Measurements from ENCODE around the gene KIF12. TPM values are rescaled to one million over a fixed set of nuclear protein-coding genes. Genes with fewer than 3 reads are reported as not detected.

KIF12 gene
- total and polyA plus RNA-seq, 2 of the 8 experiments (the other 6 are each of a cell fraction or from before 2014, with no cell fraction given), result 2.9 to 3.9 TPM

DNA sequence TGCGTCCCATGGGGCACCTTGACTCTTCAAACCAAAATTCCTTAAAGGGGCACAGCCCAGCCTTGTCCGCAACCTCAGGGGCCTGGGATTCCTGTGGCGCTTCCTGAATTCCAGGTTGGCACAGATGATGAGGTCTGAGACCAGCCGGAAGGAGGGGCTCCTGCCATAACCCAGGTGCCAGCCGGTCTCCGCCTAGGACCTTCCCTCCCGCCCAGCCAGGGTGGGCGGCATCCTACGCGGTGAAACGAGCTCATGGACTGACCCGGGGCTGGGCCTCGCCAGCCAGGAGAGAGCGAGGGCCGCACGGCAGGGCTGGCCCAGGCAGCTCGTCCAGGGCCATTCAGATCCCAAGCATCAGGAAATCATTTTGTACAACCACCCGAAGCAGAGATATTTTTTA lies 44.0 kb downstream of the KIF12 start:
- no peak overlapping the region for H2BK120ac ChIP-seq (replicated peaks; ENCODE audit: low read depth, low read length)
- no peak overlapping the region for H2AK5ac ChIP-seq (ENCODE audit: low read depth, low read length)
- FAIRE-seq (no peak), DNase-seq (ENCODE audit: low read depth in 1 of 2, low spot score in 2 of 2) (peak in 1 of 2 experiments; percentile 41)
- H3K9ac ChIP-seq (replicated peaks in 1 of 4; ENCODE audit: extremely low read depth in 1 of 4, low read depth in 3 of 4, low read length in 3 of 4), result no peak overlapping the region
- H4K20me1 ChIP-seq (replicated peaks in 1 of 2; ENCODE audit: control insufficient read depth in 1 of 2, insufficient read depth in 2 of 2, low read length in 2 of 2), result peaks cover 0 to 3% of the 10 kb centered on the region in 2 experiments
- no peak overlapping the region for H3K56ac ChIP-seq (replicated peaks; ENCODE audit: insufficient read length, low read depth, low read length)
- no peak overlapping the region for H2BK15ac ChIP-seq (ENCODE audit: low read length)
- H2BK12ac ChIP-seq (ENCODE audit: low read depth, low read length), result no peak overlapping the region
- H4K5ac ChIP-seq (ENCODE audit: insufficient read length, low read depth, low read length), result no peak overlapping the region
- no peak overlapping the region for H3K4ac ChIP-seq (replicated peaks; ENCODE audit: insufficient read length, low read depth, low read length)
- 97% methylated on average over 15 of the region's 18 CpGs; no CpG with 5 or more reads in 1 of the 2 experiments for WGBS, 2 experiments (ENCODE audit: extremely low coverage in 1 of 2, insufficient coverage in 1 of 2, insufficient read length in 1 of 2, insufficient replicate concordance in 2 of 2, low coverage in 1 of 2, low lambda C conversion rate in 2 of 2, missing lambda C conversion rate in 1 of 2)
- no peaks in the 10 kb centered on the region for H3K23me2 ChIP-seq (ENCODE audit: low read depth, low read length)
- TF ChIP-seq CHD2 (IDR thresholded peaks at IDR 0.05; ENCODE audit: low read length), result no peak
- TF ChIP-seq SIX5 (IDR thresholded peaks at IDR 0.05; ENCODE audit: low read depth, low read length), result no peak
- no peak for TF ChIP-seq GABPA (IDR thresholded peaks at IDR 0.05; ENCODE audit: borderline replicate concordance, insufficient read depth, low read length)
- no peak for TF ChIP-seq HDAC2 (IDR thresholded peaks at IDR 0.05; ENCODE audit: borderline replicate concordance in 1 of 2, low read depth in 2 of 2, low read length in 2 of 2)
- TF ChIP-seq JUND (IDR thresholded peaks at IDR 0.05; ENCODE audit: low read length), result no peak
- no peak overlapping the region for H4K8ac ChIP-seq (ENCODE audit: extremely low read depth, insufficient read depth, low read length)
- H3K36me3 ChIP-seq (ENCODE audit: control insufficient read depth in 2 of 4, insufficient read depth in 4 of 4, low read length in 3 of 4), result peaks cover 0 to 12% (median 2%) of the 10 kb centered on the region in 4 experiments; a peak in 4 of 8 replicates
- H3K27ac ChIP-seq (ENCODE audit: low read depth, low read length), result no peak overlapping the region
- H3K4me1 ChIP-seq (replicated peaks in 1 of 4; ENCODE audit: control insufficient read depth in 3 of 4, insufficient read depth in 4 of 4, low read length in 3 of 4), result no peaks in the 10 kb centered on the region
- CTCF ChIA-PET (ENCODE audit: partially characterized antibody), result interaction anchor here (0.5 kb wide), 1 partner anchor 22 kb away, joined by 3 read pairs; no protein-coding TSS in a partner anchor
- H2AFZ ChIP-seq (ENCODE audit: low read length), result no peak overlapping the region
- no peak overlapping the region for H3K23ac ChIP-seq (ENCODE audit: insufficient read length)
- H2BK5ac ChIP-seq (ENCODE audit: low read depth, low read length), result no peak overlapping the region
- H3K4me2 ChIP-seq (ENCODE audit: insufficient read depth in 1 of 2, low read depth in 2 of 2, low read length in 2 of 2), result no peak overlapping the region
- no peak overlapping the region for H3K14ac ChIP-seq (ENCODE audit: insufficient read length)
- POLR2A ChIA-PET (ENCODE audit: partially characterized antibody), result no interaction called here
- H3K79me1 ChIP-seq (ENCODE audit: low read depth, low read length), result no peaks in the 10 kb centered on the region
- H2BK20ac ChIP-seq (ENCODE audit: low read length), result no peak overlapping the region
- no peaks in the 10 kb centered on the region for H3K9me3 ChIP-seq (ENCODE audit: insufficient read depth in 2 of 2, low read depth in 1 of 2, low read length in 1 of 2)
- no peak overlapping the region for H4K91ac ChIP-seq (replicated peaks; ENCODE audit: insufficient read length, low read length)
- no peak overlapping the region for H3K18ac ChIP-seq (ENCODE audit: extremely low read depth, low read length)
- H3K27me3 ChIP-seq (replicated peaks in 1 of 4; ENCODE audit: control insufficient read depth in 3 of 4, extremely low read depth in 1 of 4, insufficient read depth in 3 of 4, low read length in 3 of 4), result no peaks in the 10 kb centered on the region
- H3K4me3 ChIP-seq (ENCODE audit: extremely low read depth in 1 of 4, insufficient read depth in 2 of 4, low read depth in 3 of 4, low read length in 4 of 4), result no peak overlapping the region
- no peaks in the 10 kb centered on the region for H3K79me2 ChIP-seq (ENCODE audit: control insufficient read depth in 1 of 2, insufficient read depth in 2 of 2, low read length in 2 of 2)

Measured in H1 (cell line).